Stimulated activated CD4-positive, alpha-beta T cell treated with anti-CD3 and anti-CD28 coated beads, Interleukin-4, amount 100 ng/mL, for 48 hours (primary cell): Measurements from ENCODE around the gene MYL11.

Experiments
- DNase-seq, 2 donors: peaks; one replicate each; pipeline ENCODE4 v3.0.0-alpha.2; 2020; ENCODE audit warnings: low read depth in 2 of 2

The MYL11 gene

GRCh38 chr16:30421010-30421409, 46.4 kb downstream of the MYL11 start:
- DNase-seq = no peak
